Measurements from ENCODE around the gene OARD1. TPM values are rescaled to one million over a fixed set of nuclear protein-coding genes. Genes with fewer than 3 reads are reported as not detected.

Gene OARD1
- total and polyA plus RNA-seq, 10 of the 15 experiments (the other 5 are each of a cell fraction or from before 2014, with no cell fraction given) = 19.0 to 63.5 (median 43.6) TPM

GRCh38 chr6:41071923-41072835 lies at the start of gene OARD1 (continued):
- no peak for TF ChIP-seq ASH2L (IDR thresholded peaks at IDR 0.05; ENCODE audit: borderline replicate concordance, low read depth)
- TF ChIP-seq SIX5 (IDR thresholded peaks at IDR 0.05; ENCODE audit: low read depth, low read length, severe bottlenecking) = peak; percentile 58
- TF ChIP-seq, protein P1, sequence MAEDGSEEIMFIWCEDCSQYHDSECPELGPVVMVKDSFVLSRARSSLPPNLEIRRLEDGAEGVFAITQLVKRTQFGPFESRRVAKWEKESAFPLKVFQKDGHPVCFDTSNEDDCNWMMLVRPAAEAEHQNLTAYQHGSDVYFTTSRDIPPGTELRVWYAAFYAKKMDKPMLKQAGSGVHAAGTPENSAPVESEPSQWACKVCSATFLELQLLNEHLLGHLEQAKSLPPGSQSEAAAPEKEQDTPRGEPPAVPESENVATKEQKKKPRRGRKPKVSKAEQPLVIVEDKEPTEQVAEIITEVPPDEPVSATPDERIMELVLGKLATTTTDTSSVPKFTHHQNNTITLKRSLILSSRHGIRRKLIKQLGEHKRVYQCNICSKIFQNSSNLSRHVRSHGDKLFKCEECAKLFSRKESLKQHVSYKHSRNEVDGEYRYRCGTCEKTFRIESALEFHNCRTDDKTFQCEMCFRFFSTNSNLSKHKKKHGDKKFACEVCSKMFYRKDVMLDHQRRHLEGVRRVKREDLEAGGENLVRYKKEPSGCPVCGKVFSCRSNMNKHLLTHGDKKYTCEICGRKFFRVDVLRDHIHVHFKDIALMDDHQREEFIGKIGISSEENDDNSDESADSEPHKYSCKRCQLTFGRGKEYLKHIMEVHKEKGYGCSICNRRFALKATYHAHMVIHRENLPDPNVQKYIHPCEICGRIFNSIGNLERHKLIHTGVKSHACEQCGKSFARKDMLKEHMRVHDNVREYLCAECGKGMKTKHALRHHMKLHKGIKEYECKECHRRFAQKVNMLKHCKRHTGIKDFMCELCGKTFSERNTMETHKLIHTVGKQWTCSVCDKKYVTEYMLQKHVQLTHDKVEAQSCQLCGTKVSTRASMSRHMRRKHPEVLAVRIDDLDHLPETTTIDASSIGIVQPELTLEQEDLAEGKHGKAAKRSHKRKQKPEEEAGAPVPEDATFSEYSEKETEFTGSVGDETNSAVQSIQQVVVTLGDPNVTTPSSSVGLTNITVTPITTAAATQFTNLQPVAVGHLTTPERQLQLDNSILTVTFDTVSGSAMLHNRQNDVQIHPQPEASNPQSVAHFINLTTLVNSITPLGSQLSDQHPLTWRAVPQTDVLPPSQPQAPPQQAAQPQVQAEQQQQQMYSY (CRISPR knock-in tag; IDR thresholded peaks at IDR 0.05) = no peak
- TF ChIP-seq NBN (IDR thresholded peaks at IDR 0.05) = peak; percentile 94
- no peak for TF ChIP-seq SMAD1 (IDR thresholded peaks at IDR 0.05; ENCODE audit: low read depth, partially characterized antibody)
- no peak for TF ChIP-seq MTA3 (IDR thresholded peaks at IDR 0.05; ENCODE audit: borderline replicate concordance, low read length)
- TF ChIP-seq POU2F2 (IDR thresholded peaks at IDR 0.05; ENCODE audit: borderline replicate concordance, low read depth, low read length) = 0 out of 3 replicates have a peak, but pooled peaks have one; percentile 53
- peak; percentile 82; the same call in 1 of the 2 replicates for TF ChIP-seq POLR2AphosphoS5 (IDR thresholded peaks at IDR 0.05; ENCODE audit: low read length)
- no peak for TF ChIP-seq JUNB (IDR thresholded peaks at IDR 0.05)
- TF ChIP-seq HDAC2 (IDR thresholded peaks at IDR 0.05) = no peak
- TF ChIP-seq, protein P2, sequence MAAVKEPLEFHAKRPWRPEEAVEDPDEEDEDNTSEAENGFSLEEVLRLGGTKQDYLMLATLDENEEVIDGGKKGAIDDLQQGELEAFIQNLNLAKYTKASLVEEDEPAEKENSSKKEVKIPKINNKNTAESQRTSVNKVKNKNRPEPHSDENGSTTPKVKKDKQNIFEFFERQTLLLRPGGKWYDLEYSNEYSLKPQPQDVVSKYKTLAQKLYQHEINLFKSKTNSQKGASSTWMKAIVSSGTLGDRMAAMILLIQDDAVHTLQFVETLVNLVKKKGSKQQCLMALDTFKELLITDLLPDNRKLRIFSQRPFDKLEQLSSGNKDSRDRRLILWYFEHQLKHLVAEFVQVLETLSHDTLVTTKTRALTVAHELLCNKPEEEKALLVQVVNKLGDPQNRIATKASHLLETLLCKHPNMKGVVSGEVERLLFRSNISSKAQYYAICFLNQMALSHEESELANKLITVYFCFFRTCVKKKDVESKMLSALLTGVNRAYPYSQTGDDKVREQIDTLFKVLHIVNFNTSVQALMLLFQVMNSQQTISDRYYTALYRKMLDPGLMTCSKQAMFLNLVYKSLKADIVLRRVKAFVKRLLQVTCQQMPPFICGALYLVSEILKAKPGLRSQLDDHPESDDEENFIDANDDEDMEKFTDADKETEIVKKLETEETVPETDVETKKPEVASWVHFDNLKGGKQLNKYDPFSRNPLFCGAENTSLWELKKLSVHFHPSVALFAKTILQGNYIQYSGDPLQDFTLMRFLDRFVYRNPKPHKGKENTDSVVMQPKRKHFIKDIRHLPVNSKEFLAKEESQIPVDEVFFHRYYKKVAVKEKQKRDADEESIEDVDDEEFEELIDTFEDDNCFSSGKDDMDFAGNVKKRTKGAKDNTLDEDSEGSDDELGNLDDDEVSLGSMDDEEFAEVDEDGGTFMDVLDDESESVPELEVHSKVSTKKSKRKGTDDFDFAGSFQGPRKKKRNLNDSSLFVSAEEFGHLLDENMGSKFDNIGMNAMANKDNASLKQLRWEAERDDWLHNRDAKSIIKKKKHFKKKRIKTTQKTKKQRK (IDR thresholded peaks at IDR 0.05; ENCODE audit: low read depth, low read length) = no peak
- TF ChIP-seq ZNF217 (IDR thresholded peaks at IDR 0.05) = no peak
- TF ChIP-seq, protein P3, sequence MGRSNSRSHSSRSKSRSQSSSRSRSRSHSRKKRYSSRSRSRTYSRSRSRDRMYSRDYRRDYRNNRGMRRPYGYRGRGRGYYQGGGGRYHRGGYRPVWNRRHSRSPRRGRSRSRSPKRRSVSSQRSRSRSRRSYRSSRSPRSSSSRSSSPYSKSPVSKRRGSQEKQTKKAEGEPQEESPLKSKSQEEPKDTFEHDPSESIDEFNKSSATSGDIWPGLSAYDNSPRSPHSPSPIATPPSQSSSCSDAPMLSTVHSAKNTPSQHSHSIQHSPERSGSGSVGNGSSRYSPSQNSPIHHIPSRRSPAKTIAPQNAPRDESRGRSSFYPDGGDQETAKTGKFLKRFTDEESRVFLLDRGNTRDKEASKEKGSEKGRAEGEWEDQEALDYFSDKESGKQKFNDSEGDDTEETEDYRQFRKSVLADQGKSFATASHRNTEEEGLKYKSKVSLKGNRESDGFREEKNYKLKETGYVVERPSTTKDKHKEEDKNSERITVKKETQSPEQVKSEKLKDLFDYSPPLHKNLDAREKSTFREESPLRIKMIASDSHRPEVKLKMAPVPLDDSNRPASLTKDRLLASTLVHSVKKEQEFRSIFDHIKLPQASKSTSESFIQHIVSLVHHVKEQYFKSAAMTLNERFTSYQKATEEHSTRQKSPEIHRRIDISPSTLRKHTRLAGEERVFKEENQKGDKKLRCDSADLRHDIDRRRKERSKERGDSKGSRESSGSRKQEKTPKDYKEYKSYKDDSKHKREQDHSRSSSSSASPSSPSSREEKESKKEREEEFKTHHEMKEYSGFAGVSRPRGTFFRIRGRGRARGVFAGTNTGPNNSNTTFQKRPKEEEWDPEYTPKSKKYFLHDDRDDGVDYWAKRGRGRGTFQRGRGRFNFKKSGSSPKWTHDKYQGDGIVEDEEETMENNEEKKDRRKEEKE (IDR thresholded peaks at IDR 0.05) = no peak
- 0 out of 2 replicates have a peak, but pooled peaks have one; percentile 81 for TF ChIP-seq SMARCA5 (IDR thresholded peaks at IDR 0.05)
- TF ChIP-seq, protein P4, sequence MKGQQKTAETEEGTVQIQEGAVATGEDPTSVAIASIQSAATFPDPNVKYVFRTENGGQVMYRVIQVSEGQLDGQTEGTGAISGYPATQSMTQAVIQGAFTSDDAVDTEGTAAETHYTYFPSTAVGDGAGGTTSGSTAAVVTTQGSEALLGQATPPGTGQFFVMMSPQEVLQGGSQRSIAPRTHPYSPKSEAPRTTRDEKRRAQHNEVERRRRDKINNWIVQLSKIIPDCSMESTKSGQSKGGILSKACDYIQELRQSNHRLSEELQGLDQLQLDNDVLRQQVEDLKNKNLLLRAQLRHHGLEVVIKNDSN (IDR thresholded peaks at IDR 0.05; ENCODE audit: borderline replicate concordance, extremely low read length, insufficient read depth, low read depth, low read length) = no peak
- TF ChIP-seq NFIC (IDR thresholded peaks at IDR 0.05; ENCODE audit: low read depth, low read length) = no peak
- no peak for TF ChIP-seq CHD4 (IDR thresholded peaks at IDR 0.05)

Measured in GM12878 (cell line).